Right atrium auricular region (tissue), 2 donors: ENCODE results near the gene RNF123. TPM values are rescaled to one million over a fixed set of nuclear protein-coding genes. Genes with fewer than 3 reads are reported as not detected.

Experiments used
- DNase-seq: peaks from one replicate; pipeline ENCODE4 v3.0.0-alpha.2; 2019; ENCODE audit warnings: low spot score
- H3K27ac ChIP-seq, 2 donors: fragments of 200-600 bp; sonication (generic); 1 replicate in 1 of 2; 2 replicates in 1 of 2; pipeline ENCODE4 v1.5.1; 2016 to 2019
- H3K27me3 ChIP-seq, 2 donors: fragments of 200-600 bp; sonication (generic); one replicate each; pipeline versions ENCODE4 v1.5.1 to v1.6.0; 2017 to 2019
- H3K36me3 ChIP-seq: fragments of 200-600 bp; sonication (generic); one replicate; pipeline ENCODE4 v1.5.1; 2016
- H3K4me1 ChIP-seq, 2 donors: fragments of 200-600 bp; sonication (generic); one replicate each; pipeline versions ENCODE4 v1.5.1 to v1.6.0; 2017 to 2019
- H3K4me3 ChIP-seq, 2 donors: fragments of 200-600 bp; sonication (generic); 1 replicate in 1 of 2; 2 replicates in 1 of 2; pipeline ENCODE4 v1.5.1; 2017 to 2019; ENCODE audit warnings: mild to moderate bottlenecking in 1 of 2, moderate library complexity in 1 of 2
- H3K9me3 ChIP-seq, 2 donors: fragments of 200-600 bp; sonication (generic); one replicate each; pipeline ENCODE4 v1.5.1; 2019
- total RNA-seq, 2 donors: library from RNA; depleted of rRNA; stranded (reverse); fragments of >200 nt; gene quantifications; one replicate each; pipeline ENCODE4 v1.1.0, GENCODE V29; 2016
- TF ChIP-seq, protein P1 (sequence below), 2 donors: fragments of 200-600 bp; sonication (generic); IDR thresholded peaks; one replicate each; pipeline ENCODE4 v1.5.1; 2019; ENCODE audit warnings: antibody characterized with exemption in 2 of 2

Gene RNF123
- total RNA-seq, 2 donors from 2014 or later, result 29.1 to 29.8 TPM

DNA sequence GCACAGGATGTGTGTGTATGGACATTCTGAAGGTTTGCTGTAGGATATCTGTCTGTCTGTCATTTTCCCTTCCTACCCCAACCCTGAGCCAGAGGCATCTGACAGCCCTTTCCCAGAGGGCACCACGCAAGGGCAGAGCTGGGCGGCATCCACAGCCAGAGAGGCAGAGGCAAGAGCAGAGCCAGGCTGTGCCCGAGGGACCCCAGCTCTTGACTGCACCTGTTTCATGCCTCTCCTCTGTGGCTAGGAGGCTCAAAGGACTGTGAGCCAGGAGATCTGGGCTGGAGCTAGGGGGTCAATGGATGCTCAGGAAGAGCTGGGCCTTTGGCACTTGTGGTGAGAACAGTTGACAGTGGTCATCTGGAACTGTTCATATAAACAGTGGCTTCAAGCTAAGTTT is 20.0 kb upstream of the RNF123 start:
- no peaks in the 10 kb centered on the region for H3K27me3 ChIP-seq
- no peak for DNase-seq
- H3K36me3 ChIP-seq, result no peaks in the 10 kb centered on the region
- H3K4me1 ChIP-seq, result peaks cover 0 to 6% of the 10 kb centered on the region in 2 donors
- H3K9me3 ChIP-seq, result no peaks in the 10 kb centered on the region
- TF ChIP-seq, protein P1, sequence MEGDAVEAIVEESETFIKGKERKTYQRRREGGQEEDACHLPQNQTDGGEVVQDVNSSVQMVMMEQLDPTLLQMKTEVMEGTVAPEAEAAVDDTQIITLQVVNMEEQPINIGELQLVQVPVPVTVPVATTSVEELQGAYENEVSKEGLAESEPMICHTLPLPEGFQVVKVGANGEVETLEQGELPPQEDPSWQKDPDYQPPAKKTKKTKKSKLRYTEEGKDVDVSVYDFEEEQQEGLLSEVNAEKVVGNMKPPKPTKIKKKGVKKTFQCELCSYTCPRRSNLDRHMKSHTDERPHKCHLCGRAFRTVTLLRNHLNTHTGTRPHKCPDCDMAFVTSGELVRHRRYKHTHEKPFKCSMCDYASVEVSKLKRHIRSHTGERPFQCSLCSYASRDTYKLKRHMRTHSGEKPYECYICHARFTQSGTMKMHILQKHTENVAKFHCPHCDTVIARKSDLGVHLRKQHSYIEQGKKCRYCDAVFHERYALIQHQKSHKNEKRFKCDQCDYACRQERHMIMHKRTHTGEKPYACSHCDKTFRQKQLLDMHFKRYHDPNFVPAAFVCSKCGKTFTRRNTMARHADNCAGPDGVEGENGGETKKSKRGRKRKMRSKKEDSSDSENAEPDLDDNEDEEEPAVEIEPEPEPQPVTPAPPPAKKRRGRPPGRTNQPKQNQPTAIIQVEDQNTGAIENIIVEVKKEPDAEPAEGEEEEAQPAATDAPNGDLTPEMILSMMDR (IDR thresholded peaks at IDR 0.05), result no peak
- H3K4me3 ChIP-seq, result no peak overlapping the region
- H3K27ac ChIP-seq, result no peak overlapping the region

DNA sequence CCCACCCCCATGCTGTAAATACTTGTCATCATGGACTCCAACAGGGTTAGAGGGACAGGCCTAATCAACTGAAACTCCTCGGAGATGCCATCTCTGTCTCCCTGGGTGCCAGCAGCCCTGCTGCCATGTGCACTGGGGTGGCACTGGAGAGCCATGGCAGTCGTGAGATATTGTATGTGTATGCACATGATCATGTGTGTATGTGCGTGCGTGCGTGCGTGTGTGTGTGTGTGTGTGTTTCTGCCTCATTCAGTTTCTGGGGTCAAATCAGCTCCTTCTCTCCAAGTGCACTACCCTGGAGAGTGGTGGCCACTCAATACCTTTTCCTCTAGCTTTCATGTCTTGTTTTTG is 18.4 kb upstream of the RNF123 start:
- TF ChIP-seq, protein P1 (IDR thresholded peaks at IDR 0.05), result no peak
- no peak for DNase-seq
- no peak overlapping the region for H3K4me3 ChIP-seq
- H3K36me3 ChIP-seq, result peaks cover 3% of the 10 kb centered on the region
- H3K27me3 ChIP-seq, result no peaks in the 10 kb centered on the region
- H3K9me3 ChIP-seq, result no peaks in the 10 kb centered on the region
- no peak overlapping the region for H3K27ac ChIP-seq
- peaks cover 0 to 18% of the 10 kb centered on the region in 2 donors for H3K4me1 ChIP-seq

GRCh38 chr3:49671291-49672288 is 17.8 kb upstream of the RNF123 start:
- H3K4me1 ChIP-seq, result peaks cover 0 to 18% of the 10 kb centered on the region in 2 donors
- TF ChIP-seq, protein P1 (IDR thresholded peaks at IDR 0.05), result peak; percentile 72 to 80
- H3K36me3 ChIP-seq, result peaks cover 9% of the 10 kb centered on the region
- H3K4me3 ChIP-seq, result no peak overlapping the region
- no peak overlapping the region for H3K27ac ChIP-seq
- DNase-seq, result no peak
- no peaks in the 10 kb centered on the region for H3K27me3 ChIP-seq
- H3K9me3 ChIP-seq, result no peaks in the 10 kb centered on the region

GRCh38 chr3:49673121-49673714 is 16.1 kb upstream of the RNF123 start:
- H3K36me3 ChIP-seq, result peaks cover 26% of the 10 kb centered on the region
- TF ChIP-seq, protein P1 (IDR thresholded peaks at IDR 0.05), result no peak
- DNase-seq, result no peak

DNA sequence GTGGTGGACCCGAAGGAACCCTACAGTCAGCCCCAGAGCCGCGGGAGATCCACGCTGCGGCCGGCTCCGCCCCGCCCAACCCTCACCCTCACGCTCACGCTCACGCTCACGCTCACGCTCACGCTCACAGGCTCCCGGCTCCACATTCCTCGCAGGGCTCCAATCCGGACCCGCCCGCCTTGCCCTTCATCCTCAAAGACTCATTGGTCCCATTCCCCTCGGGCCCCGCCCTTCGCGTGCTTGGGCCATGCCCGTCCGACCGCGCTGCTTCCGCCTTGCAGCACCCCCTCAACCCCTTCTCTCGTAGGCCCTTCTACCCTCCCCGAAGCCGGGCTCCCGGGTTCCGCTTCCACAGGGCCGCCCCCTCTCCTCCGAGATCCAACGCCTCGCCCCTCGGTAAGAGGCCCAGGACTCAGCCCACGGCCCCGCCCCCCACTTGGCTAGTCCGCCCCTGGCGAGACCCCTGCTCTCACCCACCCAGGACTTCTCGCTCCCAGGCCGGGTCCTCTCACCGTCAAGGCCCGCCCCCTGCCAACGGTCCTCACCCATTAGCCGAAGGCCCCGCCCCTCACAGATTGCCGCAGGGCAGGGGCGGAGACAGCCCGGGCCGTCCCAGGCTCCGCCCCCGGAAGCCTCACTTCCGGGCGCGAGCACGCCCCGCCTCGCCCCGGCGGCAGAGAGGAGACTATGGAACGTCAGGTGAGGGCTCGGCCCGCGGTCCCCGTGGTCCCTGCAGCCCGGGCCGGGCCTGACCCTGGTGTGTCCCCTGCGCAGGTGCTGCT is 15.5 kb upstream of the RNF123 start, which contains the start of gene APEH:
Gene APEH, plus strand, starts transcription at position 637 of the 782 bp plus-strand sequence. Its CDS starts 51 bp downstream, at position 688.
- Histone ChIP-seq H3K27me3 (no peaks in the 10 kb centered on the region), H3K9me3 (no peaks in the 10 kb centered on the region), H3K4me1 (peaks cover 0 to 18% of the 10 kb centered on the region in 2 donors), H3K27ac (peak within 1 kb of the TSS; percentile 82 to 91), H3K36me3 (peaks cover 32% of the 10 kb centered on the region), H3K4me3 (peak within 1 kb of the TSS; percentile 77 to 87)
- peak; percentile 97 for DNase-seq
- TF ChIP-seq, protein P1 (IDR thresholded peaks at IDR 0.05), result no peak

More at GRCh38 chr3:49673121-49673714, 16.1 kb upstream of the RNF123 start:
- Histone ChIP-seq H3K9me3 (no peaks in the 10 kb centered on the region), H3K4me1 (peaks cover 0 to 18% of the 10 kb centered on the region in 2 donors), H3K27ac (peak overlapping the region; percentile 82 to 91), H3K27me3 (no peaks in the 10 kb centered on the region), H3K4me3 (peak overlapping the region; percentile 77 to 87)
